ENCODE results near the gene NCF4.
A peak's percentile ranks its signal among the peaks of the same experiment; 100 is the strongest.

Gene NCF4

GRCh38 chr22:36874736-36875135, 13.9 kb downstream of the NCF4 start:
- Histone ChIP-seq H2AFZ (ENCODE audit: low read length) (no peak overlapping the region), H3K4me1 (ENCODE audit: low read length) (peaks cover 20% of the 10 kb centered on the region), H3K9ac (ENCODE audit: low read length) (no peak overlapping the region), H3K79me2 (ENCODE audit: low read length) (no peaks in the 10 kb centered on the region), H3K9me3 (replicated peaks; ENCODE audit: insufficient read depth, low read length) (no peaks in the 10 kb centered on the region), H3K4me2 (ENCODE audit: low read depth, low read length) (peak overlapping the region; percentile 48; the same call in 1 of the 2 replicates), H3K36me3 (replicated peaks; ENCODE audit: insufficient read depth, low read length) (no peaks in the 10 kb centered on the region), H3F3A (ENCODE audit: insufficient read depth, low read length) (peaks cover 31% of the 10 kb centered on the region), H3K27me3 (replicated peaks; ENCODE audit: insufficient read depth, low read length) (no peaks in the 10 kb centered on the region), H4K20me1 (ENCODE audit: insufficient read depth, low read length) (no peaks in the 10 kb centered on the region), H3K4me3 (ENCODE audit: low read length) (peak overlapping the region; percentile 7; the same call in 1 of the 2 replicates), H3K27ac (ENCODE audit: low read length) (peak overlapping the region; percentile 93), H3K9me2 (replicated peaks; ENCODE audit: insufficient read depth, low read length) (no peaks in the 10 kb centered on the region)
- no peak for DNase-seq
- TF ChIP-seq, protein P1, sequence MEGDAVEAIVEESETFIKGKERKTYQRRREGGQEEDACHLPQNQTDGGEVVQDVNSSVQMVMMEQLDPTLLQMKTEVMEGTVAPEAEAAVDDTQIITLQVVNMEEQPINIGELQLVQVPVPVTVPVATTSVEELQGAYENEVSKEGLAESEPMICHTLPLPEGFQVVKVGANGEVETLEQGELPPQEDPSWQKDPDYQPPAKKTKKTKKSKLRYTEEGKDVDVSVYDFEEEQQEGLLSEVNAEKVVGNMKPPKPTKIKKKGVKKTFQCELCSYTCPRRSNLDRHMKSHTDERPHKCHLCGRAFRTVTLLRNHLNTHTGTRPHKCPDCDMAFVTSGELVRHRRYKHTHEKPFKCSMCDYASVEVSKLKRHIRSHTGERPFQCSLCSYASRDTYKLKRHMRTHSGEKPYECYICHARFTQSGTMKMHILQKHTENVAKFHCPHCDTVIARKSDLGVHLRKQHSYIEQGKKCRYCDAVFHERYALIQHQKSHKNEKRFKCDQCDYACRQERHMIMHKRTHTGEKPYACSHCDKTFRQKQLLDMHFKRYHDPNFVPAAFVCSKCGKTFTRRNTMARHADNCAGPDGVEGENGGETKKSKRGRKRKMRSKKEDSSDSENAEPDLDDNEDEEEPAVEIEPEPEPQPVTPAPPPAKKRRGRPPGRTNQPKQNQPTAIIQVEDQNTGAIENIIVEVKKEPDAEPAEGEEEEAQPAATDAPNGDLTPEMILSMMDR (IDR thresholded peaks at IDR 0.05; ENCODE audit: low read length), result no peak
- TF ChIP-seq EZH2 (optimal IDR thresholded peaks at IDR 0.05; ENCODE audit: low read depth, low read length) (no peak), EZH2phosphoT487 (IDR thresholded peaks at IDR 0.05; ENCODE audit: low read length) (no peak)

DNA sequence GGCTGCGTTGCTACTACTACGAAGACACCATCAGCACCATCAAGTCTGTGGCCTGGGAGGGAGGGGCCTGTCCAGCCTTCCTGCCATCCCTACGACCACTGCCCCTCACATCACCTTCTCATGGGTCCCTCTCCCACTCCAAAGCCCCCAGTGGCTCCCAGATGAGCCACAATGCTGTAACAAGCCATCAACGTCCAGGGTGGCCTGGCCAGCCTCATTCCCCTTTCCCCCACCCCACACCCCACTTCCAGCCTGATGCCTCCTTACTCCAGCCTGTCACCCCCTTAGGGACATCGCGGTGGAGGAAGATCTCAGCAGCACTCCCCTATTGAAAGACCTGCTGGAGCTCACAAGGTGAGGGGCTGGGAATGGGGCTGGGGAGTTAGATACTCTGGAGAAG, 14.9 kb downstream of the NCF4 start:
- Histone ChIP-seq H3K4me1 (ENCODE audit: low read length) (peaks cover 20% of the 10 kb centered on the region), H3K27me3 (replicated peaks; ENCODE audit: insufficient read depth, low read length) (no peaks in the 10 kb centered on the region), H3K36me3 (replicated peaks; ENCODE audit: insufficient read depth, low read length) (no peaks in the 10 kb centered on the region), H3K9ac (ENCODE audit: low read length) (no peak overlapping the region), H2AFZ (ENCODE audit: low read length) (no peak overlapping the region), H3K27ac (ENCODE audit: low read length) (no peak overlapping the region), H3F3A (ENCODE audit: insufficient read depth, low read length) (peaks cover 31% of the 10 kb centered on the region), H3K79me2 (ENCODE audit: low read length) (no peaks in the 10 kb centered on the region), H3K4me2 (ENCODE audit: low read depth, low read length) (no peak overlapping the region), H3K9me2 (replicated peaks; ENCODE audit: insufficient read depth, low read length) (no peaks in the 10 kb centered on the region), H3K9me3 (replicated peaks; ENCODE audit: insufficient read depth, low read length) (no peaks in the 10 kb centered on the region), H4K20me1 (ENCODE audit: insufficient read depth, low read length) (no peaks in the 10 kb centered on the region), H3K4me3 (ENCODE audit: low read length) (no peak overlapping the region)
- DNase-seq, result no peak
- TF ChIP-seq EZH2phosphoT487 (IDR thresholded peaks at IDR 0.05; ENCODE audit: low read length) (no peak), EZH2 (optimal IDR thresholded peaks at IDR 0.05; ENCODE audit: low read depth, low read length) (no peak)
- TF ChIP-seq, protein P1 (IDR thresholded peaks at IDR 0.05; ENCODE audit: low read length), result no peak

GRCh38 chr22:36879775-36880174, 19.0 kb downstream of the NCF4 start:
- Histone ChIP-seq H3K4me3 (ENCODE audit: low read length) (no peak overlapping the region), H3K9me2 (replicated peaks; ENCODE audit: insufficient read depth, low read length) (no peaks in the 10 kb centered on the region), H2AFZ (ENCODE audit: low read length) (no peak overlapping the region), H3K27ac (ENCODE audit: low read length) (no peak overlapping the region), H4K20me1 (ENCODE audit: insufficient read depth, low read length) (no peaks in the 10 kb centered on the region), H3K36me3 (replicated peaks; ENCODE audit: insufficient read depth, low read length) (no peaks in the 10 kb centered on the region), H3K27me3 (replicated peaks; ENCODE audit: insufficient read depth, low read length) (no peaks in the 10 kb centered on the region), H3K79me2 (ENCODE audit: low read length) (no peaks in the 10 kb centered on the region), H3F3A (ENCODE audit: insufficient read depth, low read length) (0 out of 2 replicates have a peak, but pooled peaks cover under 1% of the 10 kb centered on the region), H3K9ac (ENCODE audit: low read length) (no peak overlapping the region), H3K9me3 (replicated peaks; ENCODE audit: insufficient read depth, low read length) (no peaks in the 10 kb centered on the region), H3K4me1 (ENCODE audit: low read length) (peaks cover under 1% of the 10 kb centered on the region; the same call in 1 of the 2 replicates), H3K4me2 (ENCODE audit: low read depth, low read length) (no peak overlapping the region)
- TF ChIP-seq EZH2 (optimal IDR thresholded peaks at IDR 0.05; ENCODE audit: low read depth, low read length) (no peak), EZH2phosphoT487 (IDR thresholded peaks at IDR 0.05; ENCODE audit: low read length) (no peak)
- no peak for DNase-seq

DNA sequence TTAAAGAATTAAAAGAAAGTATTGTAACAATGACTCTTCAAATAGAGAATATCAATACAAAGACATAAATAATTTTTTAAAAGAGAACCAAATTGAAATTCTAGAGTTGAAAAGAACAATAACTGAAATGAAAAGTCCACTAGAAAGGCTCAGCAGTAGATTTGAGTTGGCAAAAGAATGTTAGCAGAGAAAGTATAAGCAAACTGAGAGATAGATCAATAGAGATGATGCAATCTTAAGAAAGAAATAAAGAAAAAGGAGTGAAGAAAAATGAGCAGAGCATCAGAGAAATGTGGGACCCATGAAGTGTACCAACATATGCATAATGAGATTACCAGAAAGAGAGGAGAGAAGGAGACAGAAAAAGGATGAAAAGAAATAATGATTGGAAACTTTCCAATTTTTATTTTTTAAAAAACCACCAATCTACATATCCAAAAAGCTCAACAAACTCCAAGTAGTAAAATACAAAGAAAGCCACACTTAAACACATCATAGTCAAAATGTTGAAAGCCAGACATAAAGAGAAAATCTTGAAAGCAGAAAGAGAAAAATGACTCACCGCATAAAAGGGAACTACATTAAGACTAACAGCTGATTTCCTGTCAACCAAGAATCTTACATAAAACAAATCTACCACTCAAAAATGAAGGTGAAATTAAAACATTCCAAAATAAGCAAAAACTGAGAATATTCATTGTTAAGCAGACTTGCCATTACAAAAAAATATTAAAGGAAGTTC, 20.9 kb downstream of the NCF4 start:
- H3K4me3 ChIP-seq (ENCODE audit: low read length), result no peak overlapping the region
- H3K27ac ChIP-seq (ENCODE audit: low read length), result no peak overlapping the region
- H3K4me2 ChIP-seq (ENCODE audit: low read depth, low read length), result no peak overlapping the region
- DNase-seq, result no peak
- no peaks in the 10 kb centered on the region for H3K27me3 ChIP-seq (replicated peaks; ENCODE audit: insufficient read depth, low read length)
- H2AFZ ChIP-seq (ENCODE audit: low read length), result no peak overlapping the region
- no peaks in the 10 kb centered on the region for H3F3A ChIP-seq (ENCODE audit: insufficient read depth, low read length)
- no peaks in the 10 kb centered on the region for H4K20me1 ChIP-seq (ENCODE audit: insufficient read depth, low read length)
- H3K79me2 ChIP-seq (ENCODE audit: low read length), result no peaks in the 10 kb centered on the region
- H3K4me1 ChIP-seq (ENCODE audit: low read length), result no peaks in the 10 kb centered on the region
- H3K9me3 ChIP-seq (replicated peaks; ENCODE audit: insufficient read depth, low read length), result no peaks in the 10 kb centered on the region
- H3K9me2 ChIP-seq (replicated peaks; ENCODE audit: insufficient read depth, low read length), result no peaks in the 10 kb centered on the region
- H3K9ac ChIP-seq (ENCODE audit: low read length), result no peak overlapping the region
- TF ChIP-seq, protein P1 (IDR thresholded peaks at IDR 0.05; ENCODE audit: low read length), result no peak
- TF ChIP-seq EZH2 (optimal IDR thresholded peaks at IDR 0.05; ENCODE audit: low read depth, low read length) (no peak), EZH2phosphoT487 (IDR thresholded peaks at IDR 0.05; ENCODE audit: low read length) (no peak)
- no peaks in the 10 kb centered on the region for H3K36me3 ChIP-seq (replicated peaks; ENCODE audit: insufficient read depth, low read length)

All from MM.1S (cell line).